HG03108 (cell line): Measurements from ENCODE around the gene DNM2.
"Not testable (repeated sequence)": the region's sequence is repeated elsewhere in the genome, so short reads cannot be mapped to it uniquely, and the experiment has no call there.

ENCODE experiments used
- ATAC-seq: cut with Tn5 transposase; IDR thresholded peaks from one replicate; pipeline ENCODE4 v1.9.1; 2021; ENCODE audit warnings: moderate library complexity; ENCODE audit not compliant: unreplicated experiment

DNM2 gene

GRCh38 chr19:10717356-10718204 lies at the start of gene DNM2:
Gene DNM2, plus strand, starts transcription at chr19:10718079. Its CDS starts 164 bp downstream, at chr19:10718243.
- ATAC-seq = peak; percentile 83

DNA sequence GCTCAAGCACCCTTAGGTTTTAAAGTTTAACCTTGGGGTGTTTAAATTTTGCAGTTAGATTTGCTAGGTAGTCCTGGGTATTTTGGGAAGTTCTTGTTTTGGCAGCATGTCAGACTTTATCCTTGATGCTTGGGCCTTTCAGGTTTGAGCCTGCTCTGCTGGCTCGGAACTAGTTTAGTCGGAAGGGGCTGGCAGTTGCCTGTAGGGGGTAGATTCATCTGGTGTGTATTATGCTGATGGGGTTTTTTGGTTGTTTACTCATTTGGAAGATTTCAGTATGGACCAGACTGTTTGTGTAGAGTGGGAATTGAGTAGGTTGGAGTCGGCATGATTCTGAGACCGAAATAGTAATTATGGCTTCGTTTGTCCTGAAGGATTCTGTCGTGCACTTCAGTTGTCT lies 48.6 kb upstream of the DNM2 start:
- no peak for ATAC-seq

DNA sequence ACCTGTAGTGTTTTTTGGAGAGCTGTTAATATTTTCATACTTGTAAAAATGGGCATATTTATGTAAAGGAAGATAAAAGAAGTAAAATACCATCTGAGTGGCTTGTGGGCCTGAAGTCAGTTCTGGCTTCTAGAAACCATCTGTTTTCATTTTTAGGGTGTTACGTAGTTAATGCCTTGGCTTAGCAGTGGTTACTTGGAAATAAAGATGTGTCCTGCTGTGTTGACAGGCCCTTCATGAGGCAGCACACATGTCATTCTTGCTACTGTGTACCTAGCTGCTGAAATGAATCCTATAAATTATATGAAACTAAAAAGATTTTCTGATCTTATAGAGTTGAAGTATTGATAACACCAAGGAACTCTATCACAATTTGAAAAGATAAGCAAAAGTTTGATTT lies 47.7 kb upstream of the DNM2 start:
- ATAC-seq = no peak

GRCh38 chr19:10670876-10671804 lies 46.7 kb upstream of the DNM2 start:
- no peak for ATAC-seq

DNA sequence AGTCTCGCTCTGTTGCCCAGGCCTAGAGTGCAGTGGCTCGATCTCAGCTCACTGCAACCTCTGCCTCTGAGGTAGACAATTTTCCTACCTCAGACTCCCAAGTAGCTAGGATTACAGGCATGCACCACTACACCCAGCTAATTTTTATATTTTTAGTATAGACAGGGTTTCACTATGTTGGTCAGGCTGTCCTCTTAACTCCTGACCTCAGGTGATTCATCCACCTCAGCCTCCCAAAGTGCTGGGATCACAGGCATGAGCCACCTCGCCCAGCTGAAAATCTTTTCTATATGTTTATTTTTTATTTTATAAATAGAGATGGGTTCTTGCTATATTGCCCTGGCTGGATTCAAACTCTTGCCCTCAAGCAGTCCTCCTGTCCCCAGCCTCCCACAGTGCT lies 46.0 kb upstream of the DNM2 start:
- ATAC-seq = not testable (repeated sequence)

GRCh38 chr19:10675214-10675613 lies 42.7 kb upstream of the DNM2 start:
- not testable (repeated sequence) for ATAC-seq

GRCh38 chr19:10677751-10678150 lies 40.1 kb upstream of the DNM2 start:
- ATAC-seq = no peak

DNA sequence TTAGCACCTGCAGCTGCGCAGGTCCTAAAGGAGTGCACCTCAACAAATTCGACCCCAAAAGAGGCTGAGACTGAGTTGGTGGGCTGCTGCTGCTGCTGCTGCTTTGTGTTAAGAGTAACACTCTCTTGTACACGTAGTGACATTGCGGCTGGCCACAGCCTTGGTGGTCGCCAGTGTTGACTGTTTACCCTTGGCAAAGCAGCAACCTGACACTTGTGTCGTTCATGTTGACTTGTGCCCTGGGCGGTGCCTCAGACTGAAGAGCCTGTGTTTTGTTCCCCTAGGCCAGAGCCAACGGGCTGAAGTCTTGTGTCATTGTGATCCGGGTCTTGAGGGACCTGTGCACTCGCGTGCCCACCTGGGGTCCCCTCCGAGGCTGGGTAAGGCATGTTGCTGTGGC lies 39.1 kb upstream of the DNM2 start:
- no peak for ATAC-seq

- no peak for ATAC-seq
Measured at GRCh38 chr19:10679743-10680142, 38.1 kb upstream of the DNM2 start.

GRCh38 chr19:10680545-10681135 lies 37.2 kb upstream of the DNM2 start:
- no peak for ATAC-seq

DNA sequence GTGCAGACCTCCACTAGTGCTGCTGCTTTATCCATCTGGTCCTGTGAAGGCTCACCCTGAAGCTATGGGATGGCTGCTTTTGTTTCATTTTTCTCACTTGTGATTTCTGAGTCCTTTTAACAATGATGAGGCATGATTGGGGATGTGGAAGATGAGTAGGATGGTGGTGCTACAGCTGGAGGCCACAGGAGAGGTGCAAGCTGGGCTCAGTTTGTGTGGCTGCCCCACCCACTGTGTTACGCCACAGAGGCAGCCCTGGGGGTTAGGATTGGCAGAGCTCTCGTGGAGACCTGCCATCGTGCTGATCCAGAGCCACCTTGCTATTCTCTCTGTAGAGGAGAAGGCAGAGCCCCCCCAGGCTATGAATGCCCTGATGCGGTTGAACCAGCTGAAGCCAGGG lies 36.2 kb upstream of the DNM2 start:
- no peak for ATAC-seq

- no peak for ATAC-seq
Measured at GRCh38 chr19:10682397-10683063, 35.3 kb upstream of the DNM2 start.

- no peak for ATAC-seq
Measured at GRCh38 chr19:10683064-10683426, 34.8 kb upstream of the DNM2 start.

DNA sequence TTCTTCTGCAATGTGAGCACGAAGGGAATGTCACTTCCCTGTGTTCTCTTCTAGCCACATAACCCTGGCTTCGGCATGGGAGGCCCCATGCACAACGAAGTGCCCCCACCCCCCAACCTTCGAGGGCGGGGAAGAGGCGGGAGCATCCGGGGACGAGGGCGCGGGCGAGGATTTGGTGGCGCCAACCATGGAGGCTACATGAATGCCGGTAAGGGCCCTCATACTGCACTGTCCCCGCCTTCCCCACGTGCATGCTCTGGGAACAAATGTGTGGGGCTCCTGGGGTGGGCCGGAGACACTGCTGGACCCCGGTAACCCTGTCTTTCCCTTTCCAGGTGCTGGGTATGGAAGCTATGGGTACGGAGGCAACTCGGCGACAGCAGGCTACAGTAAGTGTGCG lies 34.3 kb upstream of the DNM2 start:
- no peak for ATAC-seq

- no peak for ATAC-seq
Measured at GRCh38 chr19:10685210-10685609, 32.7 kb upstream of the DNM2 start.

DNA sequence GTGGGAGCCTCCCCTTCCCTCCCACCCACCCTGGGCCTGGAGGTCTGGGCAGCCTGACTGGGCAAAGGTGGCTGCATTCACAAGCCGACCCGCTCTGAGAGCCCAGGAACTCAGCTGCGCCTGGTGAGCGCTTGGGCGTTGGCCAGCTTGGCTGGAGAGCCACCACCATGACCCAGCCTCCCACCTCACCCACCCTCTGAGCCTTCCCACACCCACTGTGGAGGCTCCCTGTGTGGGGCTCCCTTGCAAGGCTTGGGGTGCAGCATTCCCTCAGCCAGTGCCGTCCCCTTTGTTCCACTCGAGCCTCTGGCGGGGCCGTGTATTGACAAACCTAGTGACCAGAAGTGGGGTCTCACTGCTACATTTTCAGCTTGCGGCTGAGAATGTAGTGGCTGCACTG lies 31.7 kb upstream of the DNM2 start:
- no peak for ATAC-seq

GRCh38 chr19:10686661-10687517 lies 31.0 kb upstream of the DNM2 start:
- ATAC-seq = no peak

DNA sequence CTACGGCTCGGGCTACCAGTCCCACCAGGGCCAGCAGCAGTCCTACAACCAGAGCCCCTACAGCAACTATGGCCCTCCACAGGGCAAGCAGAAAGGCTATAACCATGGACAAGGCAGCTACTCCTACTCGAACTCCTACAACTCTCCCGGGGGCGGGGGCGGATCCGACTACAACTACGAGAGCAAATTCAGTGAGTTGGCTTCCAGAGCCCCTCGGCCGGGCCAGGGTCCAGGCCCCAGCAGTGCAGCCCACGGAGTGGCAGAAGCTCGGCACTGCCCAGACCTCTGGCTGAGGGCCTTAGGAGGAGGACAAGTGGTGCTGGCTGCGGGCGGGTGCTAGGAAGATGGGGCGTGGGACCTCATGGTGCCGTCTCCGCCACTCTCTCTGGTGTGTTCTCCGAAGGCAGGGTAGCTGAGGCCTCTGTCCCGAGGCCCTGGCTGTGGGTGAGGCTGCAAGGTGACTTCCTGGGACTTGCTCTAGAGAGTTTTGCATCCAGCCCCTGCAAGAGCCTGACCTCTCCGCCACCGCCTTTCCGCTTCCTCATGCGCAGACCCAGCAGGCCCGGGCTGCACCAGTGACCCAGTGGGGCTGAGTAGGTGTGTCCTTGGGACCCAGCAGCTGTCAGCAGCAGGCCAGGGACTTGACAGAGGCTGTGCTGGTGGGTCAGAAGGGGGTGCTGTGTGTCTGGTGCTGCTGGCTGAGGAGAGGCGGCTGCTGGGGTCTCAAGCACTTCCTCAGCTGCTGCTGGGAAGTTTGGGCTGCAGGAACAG lies 30.2 kb upstream of the DNM2 start:
- ATAC-seq = no peak

GRCh38 chr19:10688545-10689280 lies 29.2 kb upstream of the DNM2 start:
- no peak for ATAC-seq
